DND-41 (cell line): ENCODE results near the gene TCERG1L.

ENCODE experiments used
- EZH2 ChIP-seq: IDR thresholded peaks from 3 replicates; pipeline ENCODE4 v1.6.1; 2012; ENCODE audit warnings: borderline replicate concordance, low read depth, mild to moderate bottlenecking, moderate library complexity, low read length, inconsistent platforms; ENCODE audit not compliant: severe bottlenecking
- TF ChIP-seq, protein P1 (sequence below): IDR thresholded peaks from 2 replicates; pipeline ENCODE4 v1.5.1; 2012; ENCODE audit warnings: borderline replicate concordance, low read length, moderate library complexity, mild to moderate bottlenecking; ENCODE audit not compliant: poor library complexity, severe bottlenecking; ENCODE audit errors: extremely low read depth

DNA sequence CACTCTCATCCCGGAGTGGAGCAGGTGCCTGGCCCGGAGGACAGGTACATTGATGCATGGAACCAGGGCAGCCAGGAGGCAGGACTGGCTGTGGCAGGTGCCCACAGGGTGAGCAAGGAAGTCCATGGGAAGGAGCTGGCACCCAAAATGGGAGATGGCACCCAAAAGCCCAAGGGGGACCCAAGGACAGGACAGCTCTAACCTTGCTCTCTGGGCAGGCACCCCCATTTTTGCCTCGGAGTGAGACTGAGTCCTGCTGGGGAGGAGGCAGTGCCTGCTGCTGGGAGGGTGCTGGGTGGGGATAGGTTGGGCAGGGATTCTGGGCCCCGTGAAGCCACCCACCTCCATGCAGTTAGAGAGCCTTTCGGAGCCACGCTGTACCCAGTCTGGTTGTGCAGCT lies 234.5 kb downstream of the TCERG1L start:
- TF ChIP-seq, protein P1, sequence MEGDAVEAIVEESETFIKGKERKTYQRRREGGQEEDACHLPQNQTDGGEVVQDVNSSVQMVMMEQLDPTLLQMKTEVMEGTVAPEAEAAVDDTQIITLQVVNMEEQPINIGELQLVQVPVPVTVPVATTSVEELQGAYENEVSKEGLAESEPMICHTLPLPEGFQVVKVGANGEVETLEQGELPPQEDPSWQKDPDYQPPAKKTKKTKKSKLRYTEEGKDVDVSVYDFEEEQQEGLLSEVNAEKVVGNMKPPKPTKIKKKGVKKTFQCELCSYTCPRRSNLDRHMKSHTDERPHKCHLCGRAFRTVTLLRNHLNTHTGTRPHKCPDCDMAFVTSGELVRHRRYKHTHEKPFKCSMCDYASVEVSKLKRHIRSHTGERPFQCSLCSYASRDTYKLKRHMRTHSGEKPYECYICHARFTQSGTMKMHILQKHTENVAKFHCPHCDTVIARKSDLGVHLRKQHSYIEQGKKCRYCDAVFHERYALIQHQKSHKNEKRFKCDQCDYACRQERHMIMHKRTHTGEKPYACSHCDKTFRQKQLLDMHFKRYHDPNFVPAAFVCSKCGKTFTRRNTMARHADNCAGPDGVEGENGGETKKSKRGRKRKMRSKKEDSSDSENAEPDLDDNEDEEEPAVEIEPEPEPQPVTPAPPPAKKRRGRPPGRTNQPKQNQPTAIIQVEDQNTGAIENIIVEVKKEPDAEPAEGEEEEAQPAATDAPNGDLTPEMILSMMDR = no peak
- TF ChIP-seq EZH2 = no peak
